Cardiac fibroblast (primary cell): ENCODE data around the gene ABCD4.

Experiments
- DNase-seq, 2 donors: peaks; one replicate each; pipeline versions ENCODE4 v3.0.0 to v3.0.0-alpha.2; 2010; ENCODE audit warnings: low read depth in 2 of 2
- H3K4me3 ChIP-seq, 2 donors: replicated peaks in 1 of 2; 1 replicate in 1 of 2; 2 replicates in 1 of 2; pipeline ENCODE4 v1.5.1; 2011; ENCODE audit warnings: low read depth in 2 of 2, low read length in 2 of 2, mild to moderate bottlenecking in 2 of 2, moderate library complexity in 1 of 2
- TF ChIP-seq, protein P1 (sequence below): IDR thresholded peaks from one replicate; pipeline ENCODE4 v1.5.1; 2011; ENCODE audit warnings: low read depth, mild to moderate bottlenecking, low read length, inconsistent platforms

The ABCD4 gene

DNA sequence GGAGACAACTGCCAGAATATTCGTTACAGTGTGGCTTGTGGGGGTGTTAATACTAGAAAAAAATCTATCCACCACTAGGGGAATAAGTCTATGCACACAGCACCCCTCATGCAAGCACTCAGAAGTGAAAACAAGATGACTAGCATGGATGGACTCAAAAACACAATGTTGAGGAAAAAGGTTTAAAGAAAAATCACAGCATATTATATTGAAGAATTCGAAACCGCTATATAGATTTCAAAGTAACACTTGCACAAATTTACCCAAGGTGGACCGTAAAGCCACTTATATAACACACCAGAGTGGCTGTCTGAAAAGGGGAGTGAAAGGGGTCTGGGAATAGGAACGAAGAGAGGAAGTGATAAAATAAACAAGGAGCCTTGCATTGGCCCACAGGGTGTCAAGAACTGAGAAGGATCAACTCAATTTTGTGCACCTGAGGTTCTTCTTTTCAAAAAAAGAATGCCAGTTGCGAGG is 544 bp downstream of the ABCD4 start:
- H3K4me3 ChIP-seq, result peak overlapping the region; percentile 93 to 97
- peak; percentile 65 to 68 for DNase-seq
- TF ChIP-seq, protein P1, sequence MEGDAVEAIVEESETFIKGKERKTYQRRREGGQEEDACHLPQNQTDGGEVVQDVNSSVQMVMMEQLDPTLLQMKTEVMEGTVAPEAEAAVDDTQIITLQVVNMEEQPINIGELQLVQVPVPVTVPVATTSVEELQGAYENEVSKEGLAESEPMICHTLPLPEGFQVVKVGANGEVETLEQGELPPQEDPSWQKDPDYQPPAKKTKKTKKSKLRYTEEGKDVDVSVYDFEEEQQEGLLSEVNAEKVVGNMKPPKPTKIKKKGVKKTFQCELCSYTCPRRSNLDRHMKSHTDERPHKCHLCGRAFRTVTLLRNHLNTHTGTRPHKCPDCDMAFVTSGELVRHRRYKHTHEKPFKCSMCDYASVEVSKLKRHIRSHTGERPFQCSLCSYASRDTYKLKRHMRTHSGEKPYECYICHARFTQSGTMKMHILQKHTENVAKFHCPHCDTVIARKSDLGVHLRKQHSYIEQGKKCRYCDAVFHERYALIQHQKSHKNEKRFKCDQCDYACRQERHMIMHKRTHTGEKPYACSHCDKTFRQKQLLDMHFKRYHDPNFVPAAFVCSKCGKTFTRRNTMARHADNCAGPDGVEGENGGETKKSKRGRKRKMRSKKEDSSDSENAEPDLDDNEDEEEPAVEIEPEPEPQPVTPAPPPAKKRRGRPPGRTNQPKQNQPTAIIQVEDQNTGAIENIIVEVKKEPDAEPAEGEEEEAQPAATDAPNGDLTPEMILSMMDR, result peak; percentile 63

DNA sequence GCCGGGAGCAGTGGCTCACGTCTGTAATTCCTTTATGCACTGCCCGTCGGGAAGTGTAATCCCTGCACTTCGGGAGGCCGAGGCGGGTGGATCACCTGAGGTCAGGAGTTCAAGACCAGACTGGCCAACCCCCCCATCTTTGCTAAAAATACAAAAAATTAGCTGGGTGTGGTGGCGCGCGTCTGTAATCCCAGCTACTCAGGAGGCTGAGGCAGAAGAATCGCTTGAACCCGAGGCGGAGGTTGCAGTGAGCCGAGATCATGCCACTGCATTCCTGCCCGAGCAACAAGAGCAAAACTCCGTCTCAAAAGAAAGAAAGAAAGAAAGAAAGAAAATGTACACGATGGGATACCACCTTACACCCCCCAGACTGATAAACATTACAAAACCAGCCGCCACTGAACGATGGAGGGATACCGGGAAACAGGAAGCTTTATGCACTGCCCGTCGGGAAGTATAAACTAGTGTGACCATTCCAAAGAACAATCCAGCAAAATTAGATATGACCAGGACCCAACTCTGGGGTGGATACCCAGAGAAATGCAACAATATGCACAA is 1.1 kb downstream of the ABCD4 start:
- H3K4me3 ChIP-seq, result peak overlapping the region; percentile 93 to 97
- TF ChIP-seq, protein P1, result no peak
- DNase-seq, result no peak

DNA sequence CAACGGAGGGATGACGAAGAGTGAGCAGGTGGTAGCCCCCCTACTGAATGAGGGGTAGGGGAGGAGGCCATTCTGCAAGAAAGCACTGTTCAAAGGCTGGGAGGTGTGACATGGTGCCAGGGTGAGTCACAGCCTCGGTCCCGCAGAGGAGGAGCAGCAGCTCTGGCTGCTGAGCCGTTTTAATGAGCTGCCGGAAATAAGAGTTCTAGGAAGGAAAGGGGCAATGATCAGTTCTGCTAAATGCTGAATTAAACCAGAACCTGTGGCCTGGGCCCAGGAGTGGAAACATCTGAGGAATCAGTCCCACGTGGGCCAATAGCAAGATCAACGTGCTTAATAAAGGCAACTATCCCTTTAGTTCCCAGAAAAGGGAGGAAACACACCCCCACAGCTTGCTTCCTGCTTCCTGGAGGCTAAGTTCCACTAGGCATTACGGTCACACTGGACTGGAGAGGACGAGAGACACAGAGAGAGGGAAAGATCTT is 3.6 kb downstream of the ABCD4 start:
- no peak overlapping the region for H3K4me3 ChIP-seq
- TF ChIP-seq, protein P1, result no peak
- DNase-seq, result peak; percentile 22 to 40

DNA sequence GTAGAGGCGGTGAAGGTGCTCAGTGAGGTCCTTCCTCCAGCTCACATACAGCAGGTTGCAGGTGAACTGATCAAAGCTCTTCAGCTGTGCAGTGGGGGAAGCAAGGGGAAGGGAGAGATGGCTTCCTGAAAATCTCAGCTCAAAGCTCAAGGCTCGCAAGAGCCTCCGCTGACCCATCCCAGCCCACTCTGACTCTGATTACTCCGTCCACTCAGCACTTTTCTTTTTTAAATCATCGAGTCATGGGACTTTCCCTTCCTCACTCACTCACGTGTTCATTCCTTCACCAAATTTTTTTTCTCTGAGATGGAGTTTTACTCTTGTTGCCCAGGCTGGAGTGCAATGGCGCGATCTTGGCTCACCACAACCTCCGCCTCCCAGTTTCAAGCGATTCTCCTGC is 4.7 kb downstream of the ABCD4 start:
- H3K4me3 ChIP-seq, result no peak overlapping the region
- TF ChIP-seq, protein P1, result no peak
- DNase-seq, result no peak

DNA sequence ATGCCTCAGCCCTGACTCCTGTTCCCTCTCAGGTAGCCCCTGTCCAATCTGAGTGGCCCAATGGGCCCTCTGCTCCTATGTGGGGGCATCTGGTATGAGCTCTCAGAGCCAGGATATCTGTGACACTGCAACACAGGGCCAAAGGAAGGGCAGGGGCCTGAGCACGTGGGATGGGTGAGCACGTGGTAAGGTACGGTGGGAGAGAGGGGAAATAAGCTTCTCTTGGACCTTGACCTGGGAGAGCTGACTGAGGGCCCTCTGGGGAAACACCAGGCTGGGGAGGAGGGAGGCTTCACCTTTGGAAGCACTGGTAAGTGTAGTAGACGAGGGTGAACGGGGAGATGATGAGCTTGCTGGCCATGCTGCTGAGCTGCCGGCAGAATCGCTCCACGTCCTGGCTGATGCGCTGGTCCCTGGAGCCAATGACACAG is 6.7 kb downstream of the ABCD4 start:
- no peak for DNase-seq
- TF ChIP-seq, protein P1, result no peak
- no peak overlapping the region for H3K4me3 ChIP-seq

DNA sequence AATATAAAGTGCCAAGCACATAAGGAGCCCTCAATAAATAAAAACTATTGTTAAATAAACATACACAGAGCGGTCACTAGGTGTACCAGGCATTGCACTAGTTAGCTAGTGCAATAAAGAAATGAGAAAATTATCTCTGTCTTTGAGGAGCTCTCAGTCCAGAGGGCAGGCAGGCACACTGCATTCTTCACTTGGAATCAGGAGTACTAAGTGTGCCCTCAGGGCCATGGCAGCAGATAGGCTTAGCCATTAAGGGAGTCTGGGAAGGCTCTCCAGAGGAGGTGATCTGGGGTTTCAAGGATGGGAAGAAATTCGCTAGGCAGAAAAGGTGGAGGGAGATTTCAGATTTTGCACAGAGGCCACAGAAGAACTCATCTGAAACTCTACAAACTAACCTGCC is 9.1 kb downstream of the ABCD4 start:
- TF ChIP-seq, protein P1, result no peak
- no peak for DNase-seq
- no peak overlapping the region for H3K4me3 ChIP-seq

DNA sequence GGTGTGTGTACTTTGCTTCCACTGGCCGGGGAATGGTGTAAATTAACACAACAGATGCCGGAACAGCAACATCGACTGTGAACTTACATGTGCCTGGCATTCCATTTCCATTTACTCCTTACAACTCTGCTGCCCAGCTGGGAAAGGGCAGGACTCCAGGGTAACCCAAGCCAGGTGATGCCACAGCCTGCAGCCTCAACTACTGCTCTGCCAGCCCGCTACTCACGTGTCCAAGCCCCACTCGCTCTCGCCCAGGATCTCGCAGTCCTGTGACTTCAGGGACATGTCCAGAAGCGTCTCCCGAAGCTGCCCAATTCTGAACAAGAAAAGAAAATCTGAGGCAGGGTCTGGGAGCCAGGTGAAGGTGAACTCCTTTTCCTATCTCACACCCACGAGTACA is 10.7 kb downstream of the ABCD4 start:
- TF ChIP-seq, protein P1, result no peak
- no peak for DNase-seq
- no peak overlapping the region for H3K4me3 ChIP-seq
